CD4-positive, alpha-beta T cell treated with Interferon alpha-2 for 1 hour (primary cell): ENCODE measurements around the gene SLC20A1.

ENCODE experiments used
- DNase-seq, 2 donors: peaks; one replicate each; pipeline ENCODE4 v3.0.0-alpha.2; 2020 to 2022

Gene SLC20A1

DNA sequence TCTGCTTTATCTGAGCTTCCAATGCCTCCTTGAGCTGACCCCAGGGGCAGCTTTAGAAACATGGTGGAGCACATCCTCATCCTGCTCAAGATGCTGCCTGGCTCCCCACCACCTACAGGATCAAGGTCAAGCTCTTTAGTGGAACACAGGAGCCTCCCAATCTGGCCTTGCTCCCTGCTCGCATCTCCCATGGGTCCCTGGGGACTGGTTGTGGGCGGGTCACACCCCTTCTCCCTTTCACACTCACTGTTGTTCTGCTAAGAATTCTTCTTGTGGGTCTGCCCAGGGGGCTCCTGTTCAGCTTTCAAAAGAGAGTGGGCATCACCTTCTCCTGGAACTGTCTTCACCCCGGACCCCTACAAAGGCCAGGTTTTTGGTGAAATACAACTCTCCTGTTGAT lies 66.7 kb downstream of the SLC20A1 start:
- no peak for DNase-seq

DNA sequence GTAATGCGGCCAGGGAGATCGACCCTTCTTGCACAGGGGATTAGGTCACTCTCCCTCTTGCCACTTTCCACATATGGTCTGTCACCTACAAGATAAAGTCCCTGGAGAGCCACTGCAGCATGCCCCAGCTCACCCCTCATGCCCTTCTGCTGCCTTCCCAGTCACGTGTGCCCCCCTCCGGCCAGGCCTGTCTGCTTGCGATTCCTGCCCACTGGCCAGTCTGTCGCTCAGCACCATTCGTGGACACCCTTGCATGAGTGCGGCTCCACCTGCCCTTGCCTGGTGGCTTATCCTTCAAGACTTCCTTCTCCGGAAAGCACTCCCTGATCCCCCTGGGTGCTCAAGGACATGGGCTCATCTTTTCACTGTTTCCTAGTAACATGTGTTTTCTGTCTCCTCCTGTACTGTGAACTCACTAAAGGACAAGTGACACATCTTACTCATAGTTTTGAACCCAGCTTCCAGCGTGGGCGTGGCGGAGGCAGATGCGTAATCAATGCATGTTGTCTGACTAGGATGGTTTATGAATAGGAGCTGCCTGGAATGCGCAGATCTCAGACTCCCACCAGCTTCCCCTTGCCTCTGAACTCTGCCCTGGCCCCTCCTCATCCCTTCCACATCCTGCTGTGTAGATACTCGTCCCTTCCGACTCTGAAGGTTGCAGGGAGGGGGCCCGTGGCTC lies 67.3 kb downstream of the SLC20A1 start:
- no peak for DNase-seq
